Dermis microvascular lymphatic vessel endothelial cell (primary cell): ENCODE results near the gene NT5C1A. TPM values are rescaled to one million over a fixed set of nuclear protein-coding genes. Genes with fewer than 3 reads are reported as not detected.

ENCODE experiments used
- DNase-seq, 2 donors: peaks; one replicate each; pipeline versions ENCODE4 v3.0.0 to v3.0.0-alpha.2; 2010; ENCODE audit warnings: low read depth in 2 of 2
- total RNA-seq: library from RNA; depleted of rRNA; stranded (reverse); fragments of >200 nt; gene quantifications from 2 replicates; pipeline ENCODE4 v1.2.1, GENCODE V29; 2014

Gene NT5C1A
- total RNA-seq, 1 donor from 2014 or later, result not detected

GRCh38 chr1:39690225-39690624 lies 18.3 kb upstream of the NT5C1A start:
- no peak for DNase-seq

- DNase-seq, result no peak
Measured at GRCh38 chr1:39689635-39690034, 17.7 kb upstream of the NT5C1A start.

GRCh38 chr1:39689214-39689613 lies 17.3 kb upstream of the NT5C1A start:
- DNase-seq, result no peak

- DNase-seq, result no peak
Measured at GRCh38 chr1:39688706-39689105, 16.8 kb upstream of the NT5C1A start.

GRCh38 chr1:39687243-39687642 lies 15.3 kb upstream of the NT5C1A start:
- DNase-seq, result no peak

GRCh38 chr1:39685071-39685470 lies 13.2 kb upstream of the NT5C1A start:
- DNase-seq, result no peak

GRCh38 chr1:39684313-39684664 lies 12.4 kb upstream of the NT5C1A start:
- DNase-seq, result no peak

- no peak for DNase-seq
Measured at GRCh38 chr1:39683591-39684312, 11.8 kb upstream of the NT5C1A start.

- DNase-seq, result no peak
Measured at GRCh38 chr1:39681999-39682398, 10.1 kb upstream of the NT5C1A start.

GRCh38 chr1:39681294-39681693 lies 9.4 kb upstream of the NT5C1A start:
- no peak for DNase-seq

- no peak for DNase-seq
Measured at GRCh38 chr1:39680751-39681150, 8.8 kb upstream of the NT5C1A start.

- DNase-seq, result no peak
Measured at GRCh38 chr1:39679821-39680220, 7.9 kb upstream of the NT5C1A start.

GRCh38 chr1:39678889-39679288 lies 7.0 kb upstream of the NT5C1A start:
- DNase-seq, result no peak

- no peak for DNase-seq
Measured at GRCh38 chr1:39677645-39678044, 5.7 kb upstream of the NT5C1A start.

- no peak for DNase-seq
Measured at GRCh38 chr1:39676948-39677548, 5.1 kb upstream of the NT5C1A start.

- DNase-seq, result no peak
Measured at GRCh38 chr1:39675220-39675619, 3.3 kb upstream of the NT5C1A start.

- no peak for DNase-seq
Measured at GRCh38 chr1:39673215-39673614, 1.3 kb upstream of the NT5C1A start.

- DNase-seq, result peak in 1 of 2 donors; percentile 12
Measured at GRCh38 chr1:39672551-39672947, 642 bp upstream of the NT5C1A start.

GRCh38 chr1:39671433-39671792 lies 494 bp downstream of the NT5C1A start:
- DNase-seq, result no peak

GRCh38 chr1:39670689-39671088 lies 1.2 kb downstream of the NT5C1A start:
- no peak for DNase-seq

- no peak for DNase-seq
Measured at GRCh38 chr1:39668894-39669293, 3.0 kb downstream of the NT5C1A start.

GRCh38 chr1:39668111-39668510 lies 3.8 kb downstream of the NT5C1A start:
- DNase-seq, result no peak

GRCh38 chr1:39666772-39667171 lies 5.1 kb downstream of the NT5C1A start:
- no peak for DNase-seq

GRCh38 chr1:39663559-39663958 lies 8.3 kb downstream of the NT5C1A start:
- DNase-seq, result no peak
